Measurements from ENCODE around the gene FCHO2.

DNA sequence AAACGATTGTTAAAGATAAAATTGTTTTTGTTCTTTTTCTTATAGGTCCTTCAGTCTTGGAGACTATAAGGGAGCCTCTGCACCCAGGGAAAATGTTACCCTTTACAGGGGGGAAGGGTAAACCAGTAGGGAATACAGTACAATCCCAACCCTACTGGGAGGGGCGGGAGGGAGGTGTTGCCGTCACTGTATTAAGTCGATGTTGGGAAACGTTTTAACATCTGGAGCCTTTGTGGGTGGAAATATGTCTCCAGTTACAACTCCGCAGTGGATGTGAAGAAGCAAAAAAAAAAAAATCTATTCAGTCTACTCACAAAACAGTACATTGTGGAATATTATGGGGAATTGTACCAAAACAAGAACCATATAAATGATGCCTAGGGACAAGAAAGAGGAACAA is 47.2 kb upstream of the FCHO2 start:
- TF ChIP-seq, protein P1, sequence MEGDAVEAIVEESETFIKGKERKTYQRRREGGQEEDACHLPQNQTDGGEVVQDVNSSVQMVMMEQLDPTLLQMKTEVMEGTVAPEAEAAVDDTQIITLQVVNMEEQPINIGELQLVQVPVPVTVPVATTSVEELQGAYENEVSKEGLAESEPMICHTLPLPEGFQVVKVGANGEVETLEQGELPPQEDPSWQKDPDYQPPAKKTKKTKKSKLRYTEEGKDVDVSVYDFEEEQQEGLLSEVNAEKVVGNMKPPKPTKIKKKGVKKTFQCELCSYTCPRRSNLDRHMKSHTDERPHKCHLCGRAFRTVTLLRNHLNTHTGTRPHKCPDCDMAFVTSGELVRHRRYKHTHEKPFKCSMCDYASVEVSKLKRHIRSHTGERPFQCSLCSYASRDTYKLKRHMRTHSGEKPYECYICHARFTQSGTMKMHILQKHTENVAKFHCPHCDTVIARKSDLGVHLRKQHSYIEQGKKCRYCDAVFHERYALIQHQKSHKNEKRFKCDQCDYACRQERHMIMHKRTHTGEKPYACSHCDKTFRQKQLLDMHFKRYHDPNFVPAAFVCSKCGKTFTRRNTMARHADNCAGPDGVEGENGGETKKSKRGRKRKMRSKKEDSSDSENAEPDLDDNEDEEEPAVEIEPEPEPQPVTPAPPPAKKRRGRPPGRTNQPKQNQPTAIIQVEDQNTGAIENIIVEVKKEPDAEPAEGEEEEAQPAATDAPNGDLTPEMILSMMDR (IDR thresholded peaks at IDR 0.05 in 2 of 3, conservative IDR thresholded peaks at IDR 0.05 in 1 of 3; ENCODE audit: control insufficient read depth in 2 of 3, extremely low read depth in 1 of 3, insufficient read depth in 1 of 3, low read depth in 3 of 3, low read length in 3 of 3), result no peak
- no peak for TF ChIP-seq BHLHE40 (IDR thresholded peaks at IDR 0.05; ENCODE audit: borderline replicate concordance in 1 of 2, low read depth in 2 of 2, low read length in 1 of 2)

Measured in GM12878 (cell line).